Measurements from ENCODE around the gene DEFB131A.
"Not testable (repeated sequence)": the region's sequence is repeated elsewhere in the genome, so short reads cannot be mapped to it uniquely, and the experiment has no call there.

DNA sequence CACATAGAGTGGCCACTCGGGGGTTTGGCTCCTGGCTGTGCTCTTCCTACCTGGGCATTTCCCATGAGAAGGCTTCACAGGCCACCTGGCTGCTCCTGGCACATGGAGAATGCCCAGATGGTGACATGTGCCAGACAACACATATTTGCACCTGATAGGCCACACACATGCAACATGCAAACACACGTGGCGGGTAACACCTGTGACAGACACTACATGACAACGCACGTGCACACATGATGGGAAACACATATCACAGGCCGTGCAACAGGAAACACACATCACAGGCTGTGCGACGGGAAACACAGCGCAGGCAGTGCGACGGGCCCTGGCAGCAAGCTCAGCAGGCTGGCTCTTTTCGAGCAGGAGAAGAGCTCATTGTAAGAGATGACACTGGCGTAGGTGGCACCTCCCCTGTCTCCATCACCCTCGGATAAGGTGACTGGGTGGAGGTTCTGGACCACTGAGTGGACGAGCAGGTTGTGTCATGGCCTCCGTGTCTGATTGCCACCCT is 55.8 kb downstream of the DEFB131A start:
- not testable (repeated sequence) for TF ChIP-seq CTCF (IDR thresholded peaks at IDR 0.05; ENCODE audit: poor library complexity); EZH2 (IDR thresholded peaks at IDR 0.05; ENCODE audit: borderline replicate concordance)
